Inflammatory macrophage treated with lipopolysaccharide for 4 hours (primary cell): ENCODE results near the gene FMNL1.

Experiments
- DNase-seq: peaks from one replicate; pipeline ENCODE4 v3.0.0-alpha.2; 2020

FMNL1 gene, protein sequence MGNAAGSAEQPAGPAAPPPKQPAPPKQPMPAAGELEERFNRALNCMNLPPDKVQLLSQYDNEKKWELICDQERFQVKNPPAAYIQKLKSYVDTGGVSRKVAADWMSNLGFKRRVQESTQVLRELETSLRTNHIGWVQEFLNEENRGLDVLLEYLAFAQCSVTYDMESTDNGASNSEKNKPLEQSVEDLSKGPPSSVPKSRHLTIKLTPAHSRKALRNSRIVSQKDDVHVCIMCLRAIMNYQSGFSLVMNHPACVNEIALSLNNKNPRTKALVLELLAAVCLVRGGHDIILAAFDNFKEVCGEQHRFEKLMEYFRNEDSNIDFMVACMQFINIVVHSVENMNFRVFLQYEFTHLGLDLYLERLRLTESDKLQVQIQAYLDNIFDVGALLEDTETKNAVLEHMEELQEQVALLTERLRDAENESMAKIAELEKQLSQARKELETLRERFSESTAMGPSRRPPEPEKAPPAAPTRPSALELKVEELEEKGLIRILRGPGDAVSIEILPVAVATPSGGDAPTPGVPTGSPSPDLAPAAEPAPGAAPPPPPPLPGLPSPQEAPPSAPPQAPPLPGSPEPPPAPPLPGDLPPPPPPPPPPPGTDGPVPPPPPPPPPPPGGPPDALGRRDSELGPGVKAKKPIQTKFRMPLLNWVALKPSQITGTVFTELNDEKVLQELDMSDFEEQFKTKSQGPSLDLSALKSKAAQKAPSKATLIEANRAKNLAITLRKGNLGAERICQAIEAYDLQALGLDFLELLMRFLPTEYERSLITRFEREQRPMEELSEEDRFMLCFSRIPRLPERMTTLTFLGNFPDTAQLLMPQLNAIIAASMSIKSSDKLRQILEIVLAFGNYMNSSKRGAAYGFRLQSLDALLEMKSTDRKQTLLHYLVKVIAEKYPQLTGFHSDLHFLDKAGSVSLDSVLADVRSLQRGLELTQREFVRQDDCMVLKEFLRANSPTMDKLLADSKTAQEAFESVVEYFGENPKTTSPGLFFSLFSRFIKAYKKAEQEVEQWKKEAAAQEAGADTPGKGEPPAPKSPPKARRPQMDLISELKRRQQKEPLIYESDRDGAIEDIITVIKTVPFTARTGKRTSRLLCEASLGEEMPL

DNA sequence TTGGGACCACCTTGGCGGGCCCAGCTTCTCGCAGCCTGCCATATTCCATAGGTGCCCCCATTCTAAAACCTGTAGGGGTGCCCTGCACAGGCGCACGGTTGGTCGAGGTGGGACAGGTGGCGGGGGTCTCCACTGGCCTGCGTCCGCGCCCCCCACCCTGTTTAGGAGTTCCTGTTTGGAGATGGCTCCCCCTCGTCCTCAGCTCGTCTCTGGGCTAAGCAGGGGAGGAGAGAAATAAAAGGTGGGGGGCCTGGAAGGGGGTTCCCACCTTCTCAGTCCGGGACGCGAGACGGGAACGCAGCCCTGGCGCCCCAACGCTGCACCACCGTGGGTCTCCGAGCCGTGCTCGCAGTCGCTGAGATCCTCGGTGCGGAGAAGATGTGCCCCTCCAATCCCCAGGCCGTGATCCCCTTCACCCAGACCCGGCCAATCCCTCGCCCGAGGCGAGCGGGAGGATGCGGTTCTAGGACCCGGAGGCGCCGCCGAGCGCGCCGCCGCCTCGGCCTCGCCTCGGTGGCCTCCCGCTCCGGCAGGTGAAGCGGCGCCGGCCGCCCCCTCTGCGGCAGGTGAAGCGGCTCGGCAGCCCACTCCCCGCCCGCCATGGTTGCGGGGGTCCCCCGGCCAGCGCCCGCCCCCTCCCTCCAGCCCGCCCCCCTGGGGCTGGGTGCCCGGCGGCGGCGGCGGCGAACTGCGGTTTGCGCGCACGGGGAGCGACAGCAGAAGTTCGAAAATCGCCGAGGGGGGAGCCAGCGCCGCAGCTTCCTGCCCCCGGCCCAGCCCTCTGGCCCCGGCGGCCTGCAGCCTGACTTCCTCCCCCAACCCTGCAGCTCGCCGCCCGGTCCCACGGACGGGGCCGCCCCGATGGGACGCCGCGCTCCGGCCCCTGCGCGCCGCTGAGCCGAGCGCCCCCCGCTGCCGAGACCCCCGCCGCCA is at the start of gene FMNL1:
Gene FMNL1 (plus strand): TSS at position 805 of the 933 bp plus-strand sequence. CDS start 240 bp downstream, outside the sequence.
- peak; percentile 66 for DNase-seq

DNA sequence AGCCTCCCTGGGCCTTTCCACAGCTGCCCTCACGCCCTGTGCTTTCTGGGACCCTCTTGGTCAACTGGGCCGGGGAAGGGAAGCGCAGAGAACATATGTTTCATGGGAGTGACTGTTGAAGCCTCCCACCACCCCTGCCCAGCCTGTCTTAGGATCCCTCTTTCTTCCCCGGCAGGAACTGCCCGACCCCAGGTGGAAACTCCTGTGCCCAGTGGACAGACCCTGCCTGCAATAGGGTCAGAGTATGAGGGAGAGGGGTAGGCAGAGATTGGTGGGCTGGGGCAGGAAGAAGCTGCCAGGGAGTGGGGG is 49.5 kb upstream of the FMNL1 start:
- no peak for DNase-seq

DNA sequence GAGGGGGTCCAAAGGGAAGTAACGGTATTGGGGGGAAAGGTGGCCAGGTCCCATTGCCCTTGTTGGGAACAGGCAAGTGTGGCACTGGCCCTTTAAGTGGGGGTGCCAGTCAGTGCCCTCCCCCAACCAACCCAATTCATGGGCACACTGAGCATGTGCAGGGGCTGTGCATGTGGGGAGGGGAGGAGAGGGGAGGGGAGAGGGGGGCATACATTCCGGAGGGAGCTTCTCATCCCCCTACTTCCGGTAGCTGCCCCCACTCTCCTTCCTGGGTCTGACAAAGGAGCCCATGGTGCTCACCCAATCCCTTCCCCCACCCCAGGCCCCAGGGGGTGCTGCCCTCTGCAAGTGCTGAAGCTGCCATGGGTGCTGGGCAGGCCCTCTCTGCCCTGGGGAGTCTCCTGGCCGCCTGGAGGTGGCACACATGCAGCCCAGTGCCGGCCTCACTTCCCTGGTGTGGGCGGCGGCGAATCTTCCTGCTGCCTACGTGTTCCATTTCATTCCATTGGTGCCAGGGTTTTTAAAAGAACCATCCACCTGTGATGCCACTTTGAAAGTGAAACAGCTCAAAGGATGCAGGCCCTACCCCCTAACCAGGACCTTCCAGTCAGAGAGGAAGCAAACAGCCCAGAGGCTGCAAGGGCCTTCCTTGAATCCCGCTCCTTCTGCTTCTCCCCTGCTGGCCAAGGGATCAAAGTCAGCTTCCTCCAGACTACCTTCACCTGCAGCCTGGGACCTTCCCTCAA is 49.0 kb upstream of the FMNL1 start:
- DNase-seq: peak; percentile 42

DNA sequence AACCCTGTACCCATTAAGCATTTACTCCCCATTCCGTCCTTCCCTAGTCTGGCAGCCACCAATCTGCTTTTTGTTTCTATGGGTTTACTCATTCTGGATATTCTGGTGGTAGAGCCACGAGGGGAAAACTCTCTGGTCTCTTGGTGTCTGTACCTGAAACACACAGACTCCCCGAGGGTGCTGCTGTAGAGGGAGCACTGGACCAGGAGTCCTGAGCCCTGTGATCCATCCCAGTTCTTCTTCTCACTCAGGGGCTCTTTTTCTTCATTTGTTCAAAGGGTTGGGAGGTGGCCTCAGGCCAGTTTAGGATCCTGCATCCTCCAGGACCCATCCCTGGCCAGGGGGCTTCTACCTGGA is 45.9 kb upstream of the FMNL1 start:
- DNase-seq: no peak

DNA sequence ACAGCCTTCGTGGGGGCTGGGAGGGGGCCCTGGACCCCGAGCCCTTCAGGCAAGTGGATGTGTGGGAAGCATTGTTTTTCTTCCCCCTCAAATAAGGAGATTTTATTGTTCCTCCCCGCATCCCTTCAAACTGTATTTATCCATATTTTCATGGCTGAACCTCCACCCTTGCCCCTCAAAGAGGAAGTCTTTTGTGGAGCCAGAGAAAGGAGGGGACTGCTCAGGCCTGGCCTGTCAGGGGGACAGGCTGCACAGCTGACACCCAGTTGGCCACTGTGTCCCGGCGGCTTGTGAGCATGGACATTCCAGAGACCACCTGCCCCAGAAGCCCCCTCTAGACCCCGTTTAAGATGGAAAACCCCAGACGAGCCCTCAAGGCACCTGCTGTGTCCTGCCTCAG is 44.1 kb upstream of the FMNL1 start:
- no peak for DNase-seq

DNA sequence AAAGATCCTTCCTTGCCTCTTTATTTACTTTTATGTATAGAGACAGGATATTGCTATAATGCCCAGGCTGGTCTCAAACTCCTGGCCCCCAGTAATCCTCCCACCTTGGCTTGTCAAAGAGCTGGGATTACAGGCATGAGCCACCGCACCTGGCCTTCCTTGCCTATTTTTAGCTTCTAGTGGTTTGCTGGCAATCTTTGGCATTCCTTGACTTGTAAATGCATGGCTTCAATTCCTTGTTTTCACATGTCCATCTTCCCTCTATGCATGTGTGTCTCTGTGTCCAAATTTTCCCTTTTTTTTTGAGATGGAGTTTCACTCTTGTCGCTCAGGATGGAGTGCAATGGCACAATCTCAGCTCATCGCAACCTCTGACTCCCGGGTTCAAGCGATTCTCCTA is 37.5 kb upstream of the FMNL1 start:
- DNase-seq: no peak

DNA sequence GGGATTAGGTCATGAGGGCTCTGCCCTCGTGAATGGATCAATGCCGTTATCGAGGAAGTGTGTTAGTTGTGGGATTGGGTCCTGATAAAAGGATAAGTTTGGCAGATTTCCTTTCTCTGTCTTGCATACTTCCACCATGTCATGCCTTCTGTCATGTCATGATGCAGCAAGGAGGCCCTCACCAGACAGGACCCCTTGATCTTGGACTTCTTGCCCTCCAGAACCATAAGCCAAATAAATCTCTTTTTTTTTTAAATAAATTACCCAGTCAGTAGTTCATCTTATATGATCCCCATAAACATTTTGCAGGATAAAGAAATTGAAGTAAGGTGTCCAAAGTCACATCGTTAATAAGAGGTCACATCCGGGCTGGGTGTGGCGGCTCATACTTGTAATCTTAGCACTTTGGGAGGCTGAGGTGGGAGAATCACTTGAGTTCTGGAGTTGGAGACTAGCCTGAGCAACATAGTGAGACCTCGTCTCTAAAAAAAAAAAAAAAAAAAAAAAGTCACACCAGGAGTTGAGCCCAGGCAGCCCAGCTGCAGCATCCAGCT is 34.8 kb upstream of the FMNL1 start:
- no peak for DNase-seq

DNA sequence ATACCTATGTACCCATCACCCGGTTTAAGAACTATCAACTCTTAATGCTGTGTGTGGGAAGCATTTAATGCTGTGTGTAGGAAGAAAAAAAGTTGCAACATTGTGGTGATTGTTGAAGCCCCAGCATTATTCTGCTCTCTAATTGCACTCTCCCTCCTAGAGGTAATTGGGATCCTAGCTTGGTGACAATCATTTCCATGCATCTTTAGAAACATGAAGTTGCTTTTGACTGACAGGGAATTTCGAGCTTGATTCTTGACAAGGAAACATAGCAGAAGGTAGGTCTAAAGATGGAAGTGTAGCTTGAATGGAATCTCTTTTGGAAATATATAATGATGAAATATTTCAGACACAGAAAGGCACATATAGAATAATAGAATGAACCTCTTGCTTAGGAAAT is 32.7 kb upstream of the FMNL1 start:
- DNase-seq: no peak

DNA sequence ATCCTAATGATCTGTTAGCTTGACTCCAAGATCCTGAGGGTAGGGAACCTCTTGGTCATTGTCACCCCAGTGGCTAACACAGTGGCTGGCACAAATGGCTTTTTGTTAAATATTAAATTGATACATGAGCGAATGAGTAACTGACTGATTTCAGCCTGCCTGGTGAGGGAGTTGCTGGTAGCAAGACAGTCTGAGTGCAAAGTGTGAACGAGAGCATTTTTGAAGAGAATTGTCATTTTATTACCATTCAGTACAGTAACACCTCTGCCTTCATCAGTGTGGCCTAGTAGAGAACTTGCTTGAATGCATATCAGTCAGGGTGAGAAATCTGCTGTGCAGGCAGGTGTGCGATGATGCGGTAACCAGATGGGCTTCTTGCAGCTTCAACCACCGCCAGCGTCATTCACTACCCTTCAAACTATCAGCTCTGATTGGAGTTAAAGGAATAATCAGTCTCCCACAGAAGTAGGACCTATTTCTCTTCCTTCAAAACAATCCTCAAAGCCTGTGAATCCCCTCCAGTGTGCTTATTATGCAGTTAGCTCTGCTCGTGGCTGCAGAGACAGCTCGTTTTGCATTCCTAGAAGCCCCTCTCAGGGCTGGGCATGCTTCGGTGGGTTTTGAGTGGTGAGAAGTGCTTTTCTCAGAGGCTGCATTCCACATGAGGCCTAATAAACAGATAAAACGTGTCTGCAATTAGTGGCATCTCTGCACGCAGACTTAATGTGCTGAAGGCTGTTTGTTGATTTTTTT is 31.0 kb upstream of the FMNL1 start:
- DNase-seq: no peak

DNA sequence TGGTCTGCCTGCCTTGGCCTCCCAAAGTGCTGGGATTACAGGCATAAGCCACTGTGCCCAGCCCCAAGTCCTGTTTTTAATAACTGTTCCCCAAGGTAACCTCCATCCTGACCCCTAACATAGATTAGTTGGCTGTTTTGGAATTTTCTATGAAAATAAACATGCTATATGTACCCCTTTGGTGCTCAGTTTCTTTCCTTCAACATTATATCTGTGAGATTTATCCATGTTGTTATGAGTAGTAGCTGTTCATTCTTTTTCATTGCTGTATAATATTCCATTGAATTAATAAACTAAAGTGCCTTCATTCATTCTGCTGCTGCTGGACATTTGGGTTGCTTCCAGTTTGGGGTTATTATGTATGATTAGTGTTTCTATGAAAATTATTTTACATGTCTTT is 26.3 kb upstream of the FMNL1 start:
- DNase-seq: no peak

DNA sequence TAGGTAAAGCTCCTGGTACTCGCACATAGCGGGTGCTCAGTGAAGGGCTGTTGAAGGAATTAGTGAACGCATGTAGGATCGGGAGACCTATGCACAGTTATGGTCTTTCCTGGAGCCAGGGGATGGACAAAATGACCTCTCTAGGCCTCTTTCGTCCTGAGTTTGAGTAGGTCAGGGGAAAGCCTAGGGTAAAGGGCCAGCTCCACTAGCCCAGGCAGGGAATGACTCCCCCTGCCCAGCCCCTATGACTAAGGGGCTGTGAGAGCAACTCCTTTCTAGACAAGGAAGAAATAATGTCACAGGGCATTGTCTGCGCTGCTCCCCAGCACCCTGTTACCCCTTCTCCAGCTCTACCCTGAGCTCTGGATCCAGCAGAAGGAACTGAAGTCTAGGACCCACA is 24.6 kb upstream of the FMNL1 start:
- DNase-seq: no peak

DNA sequence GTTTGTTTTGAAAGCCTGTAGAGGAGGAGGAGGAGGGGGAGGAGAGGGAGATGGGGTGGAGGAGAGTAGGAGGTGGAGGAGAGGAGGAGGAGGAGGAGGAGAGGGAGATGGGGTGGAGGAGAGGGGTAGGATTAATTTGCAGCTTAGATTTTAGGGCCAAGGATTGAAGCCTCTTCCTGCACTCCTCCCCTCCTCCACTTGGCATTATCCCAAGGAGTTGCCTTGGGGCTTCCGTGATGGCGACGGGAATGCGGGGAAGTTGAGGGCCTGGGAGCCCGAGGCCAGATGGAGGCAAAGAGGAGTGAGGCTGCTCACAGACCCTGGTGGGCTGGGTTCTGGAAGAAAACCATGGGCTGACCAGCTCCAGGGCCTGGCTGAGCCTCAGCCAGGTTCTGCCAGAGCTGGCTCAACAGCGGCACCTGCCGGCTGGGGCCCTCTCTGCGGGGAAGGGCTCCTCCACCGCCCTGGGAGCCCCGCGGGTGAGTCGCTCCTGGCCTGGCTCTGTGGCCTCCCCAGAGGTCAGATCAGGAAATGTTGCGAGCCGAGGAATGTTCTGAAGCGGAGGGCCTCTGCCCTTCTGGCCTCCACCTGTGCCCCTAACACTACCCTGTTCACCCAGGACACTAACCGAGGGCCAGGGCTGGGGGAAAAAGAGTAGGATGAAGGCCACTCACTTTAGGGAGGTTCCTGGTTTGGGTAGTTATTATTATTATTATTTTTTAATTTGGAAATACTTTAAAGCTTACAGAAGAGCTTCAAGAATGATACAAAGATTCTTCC is 23.9 kb upstream of the FMNL1 start:
- DNase-seq: peak; percentile 91

DNA sequence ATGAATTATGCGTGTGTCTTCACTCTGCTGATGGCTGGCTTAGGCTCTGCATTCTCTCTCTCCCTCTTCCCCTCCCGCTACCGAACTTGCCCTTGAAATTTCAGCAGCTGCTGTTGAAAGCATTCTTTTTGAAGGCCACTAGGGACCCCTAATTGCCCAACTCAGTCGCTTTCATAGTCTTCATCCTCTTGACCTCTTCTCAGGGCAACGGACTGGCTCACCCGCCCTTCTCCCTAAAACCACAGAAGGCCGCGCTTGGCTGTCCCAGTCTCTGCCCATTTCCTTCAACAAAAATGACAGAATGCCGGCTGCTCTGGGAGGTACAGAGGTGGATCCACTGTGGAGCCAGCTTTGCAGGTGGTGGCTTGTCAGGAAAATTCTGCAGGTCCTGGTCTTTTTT is 21.0 kb upstream of the FMNL1 start:
- peak; percentile 65 for DNase-seq

DNA sequence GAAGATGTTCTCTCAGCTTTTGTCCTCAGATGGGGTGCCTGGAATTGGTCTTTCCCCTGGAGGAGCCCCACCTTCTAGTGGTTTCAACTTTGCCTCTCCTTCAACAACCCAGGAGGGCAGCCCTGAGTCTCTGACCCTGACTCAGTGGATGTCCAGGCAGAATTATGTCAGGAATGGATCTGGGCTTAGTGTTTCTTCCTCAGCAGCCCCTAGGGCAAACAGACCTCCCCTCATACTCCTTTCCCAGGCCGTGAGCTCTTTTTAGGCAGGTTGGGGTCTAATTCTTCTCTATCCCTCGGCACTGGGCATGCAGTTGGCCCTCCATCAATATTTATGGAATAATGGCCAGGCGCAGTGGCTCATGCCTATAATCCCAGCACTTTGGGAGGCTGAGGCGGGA is 20.2 kb upstream of the FMNL1 start:
- no peak for DNase-seq

DNA sequence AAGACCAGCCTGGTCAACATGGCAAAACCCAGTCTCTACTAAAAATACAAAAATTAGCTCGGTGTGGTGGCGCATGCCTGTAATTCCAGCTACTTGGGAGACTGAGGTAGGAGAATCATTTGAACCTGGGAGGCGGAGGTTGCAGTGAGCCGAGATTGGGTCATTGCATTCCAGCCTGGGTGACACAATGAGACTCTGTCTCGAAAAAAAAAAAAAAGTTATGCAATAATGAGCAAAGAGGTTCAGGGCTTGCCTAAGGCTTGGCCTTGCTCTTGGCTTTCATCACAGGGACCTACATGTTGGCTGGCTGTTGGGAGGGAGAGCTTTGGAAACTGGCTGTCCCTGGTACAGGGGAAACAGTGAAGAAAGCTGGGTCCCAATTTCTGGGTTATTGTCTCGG is 19.8 kb upstream of the FMNL1 start:
- DNase-seq: peak; percentile 93

DNA sequence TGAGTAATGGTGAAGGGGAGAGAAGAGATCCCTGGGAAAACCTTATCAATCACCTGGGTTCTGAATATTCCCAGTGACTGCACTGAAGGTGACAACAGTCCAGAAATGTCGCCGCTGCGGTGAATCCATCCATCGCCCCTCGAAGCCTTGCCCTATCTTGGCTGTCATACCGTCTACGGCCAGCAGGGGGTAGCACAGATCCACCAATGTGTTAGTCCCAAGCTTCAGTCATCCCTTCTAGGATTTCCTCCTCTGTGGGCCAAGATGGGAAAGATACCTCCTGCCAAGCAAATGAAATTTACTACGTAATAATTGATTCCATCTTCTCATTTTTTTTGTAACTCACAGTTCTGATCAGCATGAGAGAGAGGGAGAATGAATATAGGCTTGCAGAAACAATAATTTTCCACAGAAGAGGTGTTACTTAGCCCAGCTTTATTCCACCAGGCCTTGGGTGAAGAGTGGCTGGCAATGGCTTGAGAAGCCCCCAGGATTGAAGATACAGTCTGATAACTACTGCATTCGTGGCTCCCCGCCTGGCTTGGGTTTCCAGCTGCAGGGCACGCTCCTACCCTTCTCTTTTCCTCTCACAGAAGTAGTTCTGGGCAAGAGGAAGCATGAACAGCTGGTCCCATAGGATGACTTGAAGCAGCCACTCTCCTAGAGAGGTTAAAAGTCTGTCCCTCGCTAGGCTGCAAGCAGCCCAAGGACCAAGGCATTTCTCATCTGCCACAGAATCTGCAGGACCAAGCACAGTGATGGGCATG is 2.6 kb upstream of the FMNL1 start:
- peak; percentile 74 for DNase-seq

DNA sequence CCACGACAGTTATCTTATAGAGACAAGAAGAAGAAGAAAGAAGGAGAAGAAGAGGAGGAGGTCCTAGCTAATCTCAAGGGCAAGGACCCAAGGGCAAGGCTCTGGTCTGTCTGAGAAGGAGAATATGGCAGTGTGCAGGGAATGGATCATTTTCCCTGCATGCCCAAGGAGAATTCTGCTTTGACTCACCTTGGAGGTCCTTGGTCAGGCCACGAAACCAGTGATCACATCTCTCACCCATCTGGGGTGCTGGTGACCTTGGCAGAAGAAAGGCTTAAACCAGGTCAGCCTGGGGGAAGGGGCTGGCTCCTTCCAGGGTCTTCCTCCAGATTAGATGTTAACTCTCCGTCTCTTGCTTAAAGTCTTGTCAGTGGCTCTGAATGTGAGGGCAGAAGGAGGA is 1.6 kb upstream of the FMNL1 start:
- no peak for DNase-seq

DNA sequence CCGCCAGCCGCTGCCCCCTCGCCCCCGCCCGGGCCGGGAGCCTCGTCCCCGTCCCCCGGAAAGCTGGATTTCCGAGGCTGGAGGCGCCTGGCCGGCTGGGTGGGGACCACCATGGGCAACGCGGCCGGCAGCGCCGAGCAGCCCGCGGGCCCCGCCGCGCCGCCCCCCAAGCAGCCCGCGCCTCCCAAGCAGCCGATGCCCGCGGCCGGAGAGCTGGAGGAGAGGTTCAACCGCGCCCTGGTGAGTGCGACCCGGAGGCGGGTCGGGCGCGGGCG is 266 bp downstream of the FMNL1 start:
- no peak for DNase-seq

DNA sequence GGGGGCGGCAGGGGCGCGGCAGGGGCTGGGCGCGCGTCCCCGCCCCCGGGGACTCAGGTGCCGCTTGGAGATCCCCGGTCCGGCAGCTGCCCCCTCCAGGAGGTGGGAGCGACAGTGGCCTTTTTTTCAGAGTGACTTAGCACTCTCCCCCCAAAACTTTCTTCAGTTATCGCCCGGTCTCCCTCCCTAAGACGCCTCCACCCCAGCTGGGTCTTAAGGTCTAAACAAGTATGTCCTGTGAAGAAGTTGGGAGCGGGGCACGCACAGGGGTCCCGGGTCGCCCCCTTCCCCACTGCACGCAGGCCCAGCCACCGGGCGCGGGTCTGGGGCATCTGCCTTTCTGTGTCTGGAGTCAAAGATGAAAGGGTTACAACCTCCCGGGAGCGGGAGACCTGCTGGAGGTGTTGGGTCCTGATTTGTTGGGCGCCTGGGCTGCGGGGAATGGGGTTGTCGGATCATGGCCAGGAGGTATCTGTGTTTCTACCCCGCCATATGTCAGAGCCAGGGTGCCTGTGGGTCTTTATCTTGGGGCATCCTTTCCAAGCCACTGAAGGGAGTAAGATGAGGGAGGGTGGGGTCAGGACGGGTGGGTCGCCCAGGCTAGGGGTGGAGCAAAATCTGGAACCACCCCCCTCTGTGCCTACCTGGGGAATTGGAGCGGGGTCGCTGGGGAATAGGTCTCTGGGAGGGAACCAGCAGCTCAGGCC is 757 bp downstream of the FMNL1 start:
- peak; percentile 32 for DNase-seq
